ENCODE results near the gene GABPB1.
"Not testable (repeated sequence)": the region's sequence is repeated elsewhere in the genome, so short reads cannot be mapped to it uniquely, and the experiment has no call there.

Gene GABPB1

GRCh38 chr15:50377867-50378751 is 23.1 kb upstream of the GABPB1 start:
- no peak overlapping the region for H2BK120ac ChIP-seq (ENCODE audit: low read depth, low read length)
- no peaks in the 10 kb centered on the region for H3K9me3 ChIP-seq (replicated peaks in 1 of 2; ENCODE audit: control insufficient read depth in 2 of 2, insufficient read depth in 1 of 2, low read depth in 1 of 2, low read length in 2 of 2)
- H3K23ac ChIP-seq (ENCODE audit: low read depth, low read length, poor library complexity), result no peak overlapping the region
- no peak overlapping the region for H3K4me2 ChIP-seq (ENCODE audit: insufficient read depth, low read length, poor library complexity, severe bottlenecking)
- H3K36me3 ChIP-seq (replicated peaks in 1 of 2; ENCODE audit: control insufficient read depth in 2 of 2, insufficient read depth in 2 of 2, low read length in 2 of 2), result no peaks in the 10 kb centered on the region
- no peak overlapping the region for H3K27ac ChIP-seq (replicated peaks; ENCODE audit: low read length)
- no peak overlapping the region for H3K4me3 ChIP-seq (ENCODE audit: low read length in 2 of 2)
- no peak overlapping the region for H4K8ac ChIP-seq (ENCODE audit: low read depth, low read length)
- no peak overlapping the region for H2BK12ac ChIP-seq (ENCODE audit: low read length)
- no peak overlapping the region for H2AK5ac ChIP-seq (ENCODE audit: low read depth, low read length)
- no peaks in the 10 kb centered on the region for H3K79me1 ChIP-seq (ENCODE audit: low read depth, low read length)
- no peak overlapping the region for H2AFZ ChIP-seq (ENCODE audit: low read length)
- H3K14ac ChIP-seq (ENCODE audit: low read length), result no peak overlapping the region
- no peaks in the 10 kb centered on the region for H3K27me3 ChIP-seq (ENCODE audit: control insufficient read depth in 3 of 3, insufficient read depth in 3 of 3, low read depth in 1 of 3, low read length in 3 of 3)
- WGBS, 2 donors (ENCODE audit: extremely low coverage in 2 of 2, insufficient read length in 2 of 2, insufficient replicate concordance in 1 of 2), result no CpG with 5 or more reads among the region's 3 CpGs
- H4K91ac ChIP-seq (ENCODE audit: low read depth, low read length, poor library complexity), result no peak overlapping the region
- no peak for DNase-seq (ENCODE audit: low spot score)
- H3K4ac ChIP-seq (ENCODE audit: low read length), result no peak overlapping the region
- no peak overlapping the region for H2BK15ac ChIP-seq (ENCODE audit: low read length)
- H3K4me1 ChIP-seq (ENCODE audit: control insufficient read depth in 2 of 2, insufficient read depth in 1 of 2, low read depth in 1 of 2, low read length in 2 of 2), result no peaks in the 10 kb centered on the region
- H3K18ac ChIP-seq (ENCODE audit: low read length), result no peak overlapping the region
- no peak overlapping the region for H2BK5ac ChIP-seq (ENCODE audit: low read length)
- H3K9ac ChIP-seq (ENCODE audit: low read depth, low read length, poor library complexity), result no peak overlapping the region

GRCh38 chr15:50369564-50369963 is 14.6 kb upstream of the GABPB1 start:
- not testable (repeated sequence) for H3K27me3 ChIP-seq (ENCODE audit: control insufficient read depth in 3 of 3, insufficient read depth in 3 of 3, low read depth in 1 of 3, low read length in 3 of 3); H3K23ac ChIP-seq (ENCODE audit: low read depth, low read length, poor library complexity); H4K8ac ChIP-seq (ENCODE audit: low read depth, low read length); H2BK15ac ChIP-seq (ENCODE audit: low read length); DNase-seq (ENCODE audit: low spot score); H2BK5ac ChIP-seq (ENCODE audit: low read length); H2AK5ac ChIP-seq (ENCODE audit: low read depth, low read length); H3K9ac ChIP-seq (ENCODE audit: low read depth, low read length, poor library complexity); H3K79me1 ChIP-seq (ENCODE audit: low read depth, low read length); H3K14ac ChIP-seq (ENCODE audit: low read length); H3K4me1 ChIP-seq (ENCODE audit: control insufficient read depth in 2 of 2, insufficient read depth in 1 of 2, low read depth in 1 of 2, low read length in 2 of 2); H2BK120ac ChIP-seq (ENCODE audit: low read depth, low read length); H3K9me3 ChIP-seq (replicated peaks in 1 of 2; ENCODE audit: control insufficient read depth in 2 of 2, insufficient read depth in 1 of 2, low read depth in 1 of 2, low read length in 2 of 2); H3K4ac ChIP-seq (ENCODE audit: low read length); H3K4me3 ChIP-seq (ENCODE audit: low read length in 2 of 2); H4K91ac ChIP-seq (ENCODE audit: low read depth, low read length, poor library complexity); H2BK12ac ChIP-seq (ENCODE audit: low read length); H3K18ac ChIP-seq (ENCODE audit: low read length); H2AFZ ChIP-seq (ENCODE audit: low read length); H3K4me2 ChIP-seq (ENCODE audit: insufficient read depth, low read length, poor library complexity, severe bottlenecking); H3K27ac ChIP-seq (replicated peaks; ENCODE audit: low read length)
- peaks cover 2 to 31% of the 10 kb centered on the region in 2 donors for H3K36me3 ChIP-seq (replicated peaks in 1 of 2; ENCODE audit: control insufficient read depth in 2 of 2, insufficient read depth in 2 of 2, low read length in 2 of 2)
- no CpG with 5 or more reads among the region's 8 CpGs for WGBS, 2 donors (ENCODE audit: extremely low coverage in 2 of 2, insufficient read length in 2 of 2, insufficient replicate concordance in 1 of 2)

- Histone ChIP-seq H2BK12ac (ENCODE audit: low read length) (no peak overlapping the region), H3K14ac (ENCODE audit: low read length) (no peak overlapping the region), H3K4me2 (ENCODE audit: insufficient read depth, low read length, poor library complexity, severe bottlenecking) (no peak overlapping the region), H3K4ac (ENCODE audit: low read length) (no peak overlapping the region), H3K4me1 (ENCODE audit: control insufficient read depth in 2 of 2, insufficient read depth in 1 of 2, low read depth in 1 of 2, low read length in 2 of 2) (no peaks in the 10 kb centered on the region), H3K9ac (ENCODE audit: low read depth, low read length, poor library complexity) (no peak overlapping the region), H3K18ac (ENCODE audit: low read length) (no peak overlapping the region), H3K27ac (replicated peaks; ENCODE audit: low read length) (no peak overlapping the region), H4K91ac (ENCODE audit: low read depth, low read length, poor library complexity) (no peak overlapping the region), H3K27me3 (ENCODE audit: control insufficient read depth in 3 of 3, insufficient read depth in 3 of 3, low read depth in 1 of 3, low read length in 3 of 3) (no peaks in the 10 kb centered on the region), H2AK5ac (ENCODE audit: low read depth, low read length) (no peak overlapping the region), H3K79me1 (ENCODE audit: low read depth, low read length) (no peaks in the 10 kb centered on the region), H3K4me3 (ENCODE audit: low read length in 2 of 2) (no peak overlapping the region), H2BK120ac (ENCODE audit: low read depth, low read length) (no peak overlapping the region), H3K36me3 (replicated peaks in 1 of 2; ENCODE audit: control insufficient read depth in 2 of 2, insufficient read depth in 2 of 2, low read length in 2 of 2) (peaks cover 14 to 61% of the 10 kb centered on the region in 2 donors), H2BK15ac (ENCODE audit: low read length) (no peak overlapping the region), H3K23ac (ENCODE audit: low read depth, low read length, poor library complexity) (no peak overlapping the region), H3K9me3 (replicated peaks in 1 of 2; ENCODE audit: control insufficient read depth in 2 of 2, insufficient read depth in 1 of 2, low read depth in 1 of 2, low read length in 2 of 2) (no peaks in the 10 kb centered on the region), H4K8ac (ENCODE audit: low read depth, low read length) (no peak overlapping the region), H2BK5ac (ENCODE audit: low read length) (no peak overlapping the region), H2AFZ (ENCODE audit: low read length) (no peak overlapping the region)
- DNase-seq (ENCODE audit: low spot score), result no peak
Observed at GRCh38 chr15:50365971-50366370, 11.0 kb upstream of the GABPB1 start.

GRCh38 chr15:50365570-50365969 is 10.6 kb upstream of the GABPB1 start:
- Histone ChIP-seq H2BK120ac (ENCODE audit: low read depth, low read length) (no peak overlapping the region), H3K36me3 (replicated peaks in 1 of 2; ENCODE audit: control insufficient read depth in 2 of 2, insufficient read depth in 2 of 2, low read length in 2 of 2) (peaks cover 13 to 60% of the 10 kb centered on the region in 2 donors), H2AFZ (ENCODE audit: low read length) (no peak overlapping the region), H3K18ac (ENCODE audit: low read length) (no peak overlapping the region), H3K27ac (replicated peaks; ENCODE audit: low read length) (no peak overlapping the region), H3K4me2 (ENCODE audit: insufficient read depth, low read length, poor library complexity, severe bottlenecking) (no peak overlapping the region), H3K9ac (ENCODE audit: low read depth, low read length, poor library complexity) (no peak overlapping the region), H3K4me1 (ENCODE audit: control insufficient read depth in 2 of 2, insufficient read depth in 1 of 2, low read depth in 1 of 2, low read length in 2 of 2) (no peaks in the 10 kb centered on the region), H4K91ac (ENCODE audit: low read depth, low read length, poor library complexity) (no peak overlapping the region), H2BK12ac (ENCODE audit: low read length) (no peak overlapping the region), H3K79me1 (ENCODE audit: low read depth, low read length) (peaks cover under 1% of the 10 kb centered on the region), H3K14ac (ENCODE audit: low read length) (no peak overlapping the region), H3K9me3 (replicated peaks in 1 of 2; ENCODE audit: control insufficient read depth in 2 of 2, insufficient read depth in 1 of 2, low read depth in 1 of 2, low read length in 2 of 2) (no peaks in the 10 kb centered on the region), H2BK5ac (ENCODE audit: low read length) (no peak overlapping the region), H3K4ac (ENCODE audit: low read length) (no peak overlapping the region), H2AK5ac (ENCODE audit: low read depth, low read length) (no peak overlapping the region), H3K27me3 (ENCODE audit: control insufficient read depth in 3 of 3, insufficient read depth in 3 of 3, low read depth in 1 of 3, low read length in 3 of 3) (no peaks in the 10 kb centered on the region), H4K8ac (ENCODE audit: low read depth, low read length) (no peak overlapping the region), H2BK15ac (ENCODE audit: low read length) (no peak overlapping the region), H3K4me3 (ENCODE audit: low read length in 2 of 2) (no peak overlapping the region), H3K23ac (ENCODE audit: low read depth, low read length, poor library complexity) (no peak overlapping the region)
- no peak for DNase-seq (ENCODE audit: low spot score)
- WGBS, 2 donors (ENCODE audit: extremely low coverage in 2 of 2, insufficient read length in 2 of 2, insufficient replicate concordance in 1 of 2), result no CpG with 5 or more reads among the region's 2 CpGs

Measured in neuronal stem cell (in vitro differentiated cells).